Measurements from ENCODE around the gene CELF5.

Gene CELF5

DNA sequence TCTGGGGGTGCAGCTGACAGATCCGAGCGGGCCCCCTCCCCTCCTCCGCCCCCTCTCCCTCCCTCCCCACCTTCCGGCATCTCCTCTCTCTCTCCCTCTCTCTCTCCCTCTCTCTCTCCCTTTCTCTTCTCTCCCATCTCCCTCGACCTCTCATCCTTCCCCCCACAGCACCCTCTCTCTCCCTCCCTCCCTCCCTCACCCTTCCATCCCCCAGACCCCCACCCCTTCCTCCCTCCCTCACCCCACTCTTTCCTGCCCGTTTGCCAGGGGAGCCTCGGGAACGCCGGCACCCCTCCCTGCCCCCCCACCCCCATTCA is 666 bp downstream of the CELF5 start:
- TF ChIP-seq, protein P1, sequence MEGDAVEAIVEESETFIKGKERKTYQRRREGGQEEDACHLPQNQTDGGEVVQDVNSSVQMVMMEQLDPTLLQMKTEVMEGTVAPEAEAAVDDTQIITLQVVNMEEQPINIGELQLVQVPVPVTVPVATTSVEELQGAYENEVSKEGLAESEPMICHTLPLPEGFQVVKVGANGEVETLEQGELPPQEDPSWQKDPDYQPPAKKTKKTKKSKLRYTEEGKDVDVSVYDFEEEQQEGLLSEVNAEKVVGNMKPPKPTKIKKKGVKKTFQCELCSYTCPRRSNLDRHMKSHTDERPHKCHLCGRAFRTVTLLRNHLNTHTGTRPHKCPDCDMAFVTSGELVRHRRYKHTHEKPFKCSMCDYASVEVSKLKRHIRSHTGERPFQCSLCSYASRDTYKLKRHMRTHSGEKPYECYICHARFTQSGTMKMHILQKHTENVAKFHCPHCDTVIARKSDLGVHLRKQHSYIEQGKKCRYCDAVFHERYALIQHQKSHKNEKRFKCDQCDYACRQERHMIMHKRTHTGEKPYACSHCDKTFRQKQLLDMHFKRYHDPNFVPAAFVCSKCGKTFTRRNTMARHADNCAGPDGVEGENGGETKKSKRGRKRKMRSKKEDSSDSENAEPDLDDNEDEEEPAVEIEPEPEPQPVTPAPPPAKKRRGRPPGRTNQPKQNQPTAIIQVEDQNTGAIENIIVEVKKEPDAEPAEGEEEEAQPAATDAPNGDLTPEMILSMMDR (IDR thresholded peaks at IDR 0.05; ENCODE audit: low read depth, low read length): no peak
- no peak overlapping the region for H3K4me3 ChIP-seq (replicated peaks in 1 of 2; ENCODE audit: low read depth in 2 of 2, low read length in 2 of 2)
- no peak for DNase-seq (ENCODE audit: low read depth in 2 of 2)

DNA sequence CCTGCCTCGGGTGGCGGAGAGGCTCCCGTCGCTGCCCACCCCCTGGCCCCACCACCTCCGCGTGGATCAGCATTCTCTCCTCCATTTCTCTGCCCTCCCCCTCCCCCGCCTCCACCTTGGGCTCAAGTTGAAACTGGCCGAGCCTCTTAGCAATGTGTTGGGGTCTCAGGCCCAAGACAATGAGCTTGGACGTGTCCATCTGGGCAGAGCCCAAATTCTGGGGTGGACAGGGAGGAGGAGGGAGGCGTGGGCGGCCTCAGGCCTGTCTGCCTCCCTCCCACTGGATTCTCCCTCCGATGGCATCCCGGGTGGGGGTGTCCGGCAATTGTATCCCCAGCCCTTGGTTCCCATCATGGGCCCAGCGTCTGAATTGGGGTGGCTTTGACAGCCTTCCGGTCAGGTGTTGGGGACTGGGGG is 1.2 kb downstream of the CELF5 start:
- TF ChIP-seq, protein P1 (IDR thresholded peaks at IDR 0.05; ENCODE audit: low read depth, low read length): no peak
- no peak for DNase-seq (ENCODE audit: low read depth in 2 of 2)
- no peak overlapping the region for H3K4me3 ChIP-seq (replicated peaks in 1 of 2; ENCODE audit: low read depth in 2 of 2, low read length in 2 of 2)

DNA sequence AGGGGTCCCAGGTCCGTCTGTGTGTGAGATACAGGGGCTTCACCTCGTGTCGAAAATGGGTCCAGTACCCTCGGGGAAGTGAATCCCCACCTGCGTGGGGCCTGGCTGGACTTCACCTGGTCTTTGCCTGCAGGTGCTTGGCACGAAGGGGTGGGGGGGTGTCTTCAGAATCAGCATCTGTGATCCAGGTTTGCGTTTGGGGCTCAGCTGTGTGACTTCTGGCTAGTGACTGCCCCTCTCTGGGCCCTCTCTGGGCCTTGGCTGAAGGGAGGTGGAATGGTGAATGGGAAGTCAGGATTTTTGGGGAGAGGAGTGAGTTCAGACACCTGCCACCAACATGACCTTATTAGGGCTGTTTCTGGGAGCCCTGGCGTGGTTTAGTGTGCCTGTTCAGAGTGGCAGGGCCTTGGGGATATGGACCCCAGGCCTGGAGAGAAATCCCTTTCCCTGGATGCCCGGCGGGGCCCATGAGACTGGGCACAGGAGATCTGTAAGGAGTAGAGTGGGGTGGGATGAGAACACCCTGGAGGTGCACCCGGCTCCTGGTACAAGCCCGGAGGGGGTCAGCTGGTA is 2.7 kb downstream of the CELF5 start:
- no peak overlapping the region for H3K4me3 ChIP-seq (replicated peaks in 1 of 2; ENCODE audit: low read depth in 2 of 2, low read length in 2 of 2)
- TF ChIP-seq, protein P1 (IDR thresholded peaks at IDR 0.05; ENCODE audit: low read depth, low read length): no peak
- no peak for DNase-seq (ENCODE audit: low read depth in 2 of 2)

DNA sequence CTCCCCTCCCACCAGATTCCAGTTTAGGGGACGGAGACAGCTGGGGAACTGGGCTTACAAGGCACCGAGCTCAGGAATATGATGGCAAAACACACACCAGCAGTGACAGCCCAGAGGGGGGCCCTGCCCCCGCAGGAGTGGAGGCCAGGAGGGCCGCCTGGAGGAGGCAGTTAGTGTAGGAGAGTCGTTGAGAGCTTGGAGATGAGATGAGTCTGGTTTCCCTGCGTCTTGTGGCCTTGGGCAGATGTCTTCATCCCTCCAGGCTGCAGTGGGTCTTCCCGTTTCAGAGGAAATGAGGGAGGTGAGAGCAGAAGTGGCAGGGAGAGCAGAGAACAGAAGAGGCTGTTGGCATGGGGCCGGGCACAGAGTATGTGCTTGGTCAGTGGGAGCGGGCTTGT is 4.9 kb downstream of the CELF5 start:
- no peak overlapping the region for H3K4me3 ChIP-seq (replicated peaks in 1 of 2; ENCODE audit: low read depth in 2 of 2, low read length in 2 of 2)
- no peak for DNase-seq (ENCODE audit: low read depth in 2 of 2)
- TF ChIP-seq, protein P1 (IDR thresholded peaks at IDR 0.05; ENCODE audit: low read depth, low read length): no peak

DNA sequence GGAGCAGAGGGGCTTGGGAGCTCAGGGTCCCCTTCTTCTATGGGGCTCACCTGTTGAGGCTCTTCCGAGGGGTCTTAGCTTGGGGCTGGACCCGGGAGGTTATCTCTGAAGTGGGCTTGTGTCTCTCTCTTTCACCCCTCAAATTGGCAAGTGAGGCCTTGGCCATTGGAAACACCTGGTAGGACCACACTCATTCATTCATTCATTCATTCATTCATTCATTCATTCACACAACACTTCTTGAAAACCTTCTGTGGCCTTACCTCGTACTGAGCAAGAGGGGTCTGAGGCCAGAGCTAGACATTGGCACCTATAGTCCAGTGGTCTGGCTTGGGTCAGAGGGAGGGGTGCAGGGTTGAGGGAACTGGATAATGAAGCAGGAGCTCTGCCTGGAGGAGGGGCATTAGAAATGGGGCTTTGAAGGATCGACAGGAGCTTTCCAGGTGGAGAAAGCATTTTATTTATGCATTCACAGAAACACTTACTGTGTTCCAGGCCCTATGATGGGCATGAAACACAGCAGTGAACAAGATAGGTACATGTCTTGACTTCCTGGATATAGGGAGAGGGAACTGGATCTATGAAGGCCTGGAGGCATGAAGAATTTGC is 5.5 kb downstream of the CELF5 start:
- no peak for DNase-seq (ENCODE audit: low read depth in 2 of 2)
- no peak overlapping the region for H3K4me3 ChIP-seq (replicated peaks in 1 of 2; ENCODE audit: low read depth in 2 of 2, low read length in 2 of 2)
- TF ChIP-seq, protein P1 (IDR thresholded peaks at IDR 0.05; ENCODE audit: low read depth, low read length): no peak

DNA sequence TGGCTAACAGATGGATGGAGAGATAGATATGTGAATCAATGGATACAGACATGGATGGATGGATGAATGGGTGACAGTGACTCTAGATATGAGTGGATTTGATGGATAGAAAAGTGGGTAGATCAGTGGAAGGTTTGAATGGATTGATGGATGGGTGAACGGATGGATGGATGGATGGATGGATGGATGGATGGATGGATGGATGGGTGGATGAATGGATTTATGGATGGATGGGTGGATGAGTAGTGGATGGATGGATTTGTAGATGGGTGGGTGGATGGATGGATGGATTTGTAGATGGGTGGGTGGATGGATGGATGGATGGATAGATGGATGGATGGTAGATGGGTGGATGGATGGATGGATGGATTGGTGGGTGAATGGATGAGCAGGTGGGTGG is 6.8 kb downstream of the CELF5 start:
- no peak for DNase-seq (ENCODE audit: low read depth in 2 of 2)
- TF ChIP-seq, protein P1 (IDR thresholded peaks at IDR 0.05; ENCODE audit: low read depth, low read length): no peak
- H3K4me3 ChIP-seq (replicated peaks in 1 of 2; ENCODE audit: low read depth in 2 of 2, low read length in 2 of 2): no peak overlapping the region

DNA sequence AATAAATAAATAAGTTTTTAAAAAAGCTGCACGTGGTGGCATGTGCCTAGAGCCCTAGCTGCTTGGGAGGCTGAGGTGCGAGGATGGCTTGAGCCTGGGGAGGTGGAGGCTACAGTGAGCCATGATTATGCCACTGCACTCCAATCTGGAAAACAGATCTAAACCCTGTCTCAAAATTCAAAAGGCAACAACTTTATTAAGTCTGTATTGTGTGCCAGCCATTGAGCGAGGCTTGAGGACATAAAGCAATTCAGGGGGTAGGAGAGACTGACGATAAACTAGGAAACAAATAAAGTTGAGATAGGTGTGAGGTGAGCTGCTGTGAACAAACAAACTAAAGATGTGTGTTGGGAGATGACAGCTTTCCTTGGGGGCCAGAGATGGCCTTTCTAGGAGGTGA is 8.7 kb downstream of the CELF5 start:
- TF ChIP-seq, protein P1 (IDR thresholded peaks at IDR 0.05; ENCODE audit: low read depth, low read length): no peak
- no peak overlapping the region for H3K4me3 ChIP-seq (replicated peaks in 1 of 2; ENCODE audit: low read depth in 2 of 2, low read length in 2 of 2)
- no peak for DNase-seq (ENCODE audit: low read depth in 2 of 2)
